Measurements from ENCODE around the gene SCYL1.

DNA sequence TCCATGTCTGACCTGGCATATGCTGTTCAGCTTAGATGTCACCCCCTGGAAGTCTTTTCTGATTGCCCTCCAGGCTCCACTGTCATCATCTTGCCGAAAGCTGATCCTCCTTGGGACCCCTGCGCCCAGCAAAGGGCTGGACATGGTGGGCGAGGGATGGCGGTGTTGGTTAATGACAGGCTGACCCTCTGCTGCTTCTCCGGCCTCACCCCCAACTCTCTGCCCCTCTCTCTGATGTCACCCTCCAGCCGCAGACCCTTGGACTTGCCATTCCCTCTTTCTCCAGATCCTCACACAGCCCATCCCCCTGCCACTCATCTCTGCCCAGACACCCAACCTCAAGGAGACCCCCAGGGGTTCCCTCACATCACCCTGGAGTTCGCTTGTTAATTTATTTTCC is 53.3 kb downstream of the SCYL1 start:
- TF ChIP-seq EZH2 (IDR thresholded peaks at IDR 0.05; ENCODE audit: low read length) (no peak), CTCF (optimal IDR thresholded peaks at IDR 0.05 in 1 of 3, IDR thresholded peaks at IDR 0.05 in 1 of 3, conservative IDR thresholded peaks at IDR 0.05 in 1 of 3; ENCODE audit: extremely low read depth in 1 of 3, insufficient read depth in 2 of 3, low read length in 3 of 3) (no peak)
